ENCODE results near the gene TNFRSF14. TPM values are rescaled to one million over a fixed set of nuclear protein-coding genes. Genes with fewer than 3 reads are reported as not detected.

Gene TNFRSF14
- polyA plus RNA-seq, 2 of the 4 experiments (the other 2 are of a cell fraction): 0.16 to 0.25 TPM

DNA sequence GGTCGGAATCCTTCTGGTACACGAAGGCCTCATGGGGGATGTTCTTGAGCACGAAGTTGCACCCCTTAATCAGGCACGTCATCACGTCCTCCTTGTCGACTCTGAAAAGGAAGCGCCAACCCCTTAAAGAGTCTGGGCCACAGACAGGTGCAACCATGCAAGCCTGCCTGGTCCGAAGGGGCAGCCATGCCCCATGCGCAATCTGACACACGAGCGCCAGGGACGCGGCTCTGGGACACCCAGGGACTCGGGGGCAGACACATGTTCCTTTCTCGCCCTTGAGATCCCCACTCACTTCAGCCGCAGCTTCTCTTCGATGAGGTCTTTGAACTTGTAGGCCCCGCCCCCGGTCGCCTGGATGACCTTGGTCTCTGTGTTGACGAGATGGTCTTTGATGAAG, 35.4 kb upstream of the TNFRSF14 start:
- no peak overlapping the region for H3K27ac ChIP-seq
- no peak overlapping the region for H3K4me3 ChIP-seq
- no peak overlapping the region for H3K4me2 ChIP-seq
- no peak for TF ChIP-seq EHF (CRISPR knock-in tag; IDR thresholded peaks at IDR 0.05)
- TF ChIP-seq, protein P1, sequence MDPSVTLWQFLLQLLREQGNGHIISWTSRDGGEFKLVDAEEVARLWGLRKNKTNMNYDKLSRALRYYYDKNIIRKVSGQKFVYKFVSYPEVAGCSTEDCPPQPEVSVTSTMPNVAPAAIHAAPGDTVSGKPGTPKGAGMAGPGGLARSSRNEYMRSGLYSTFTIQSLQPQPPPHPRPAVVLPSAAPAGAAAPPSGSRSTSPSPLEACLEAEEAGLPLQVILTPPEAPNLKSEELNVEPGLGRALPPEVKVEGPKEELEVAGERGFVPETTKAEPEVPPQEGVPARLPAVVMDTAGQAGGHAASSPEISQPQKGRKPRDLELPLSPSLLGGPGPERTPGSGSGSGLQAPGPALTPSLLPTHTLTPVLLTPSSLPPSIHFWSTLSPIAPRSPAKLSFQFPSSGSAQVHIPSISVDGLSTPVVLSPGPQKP (IDR thresholded peaks at IDR 0.05; ENCODE audit: low read depth, low read length): no peak
- peaks cover 25% of the 10 kb centered on the region for H3K4me1 ChIP-seq
- DNase-seq (ENCODE audit: low read depth in 1 of 2, low spot score in 1 of 2) (no peak), FAIRE-seq (no peak), ATAC-seq (no peak)
- ChIA-PET CTCF (interaction anchor here (1.8 kb wide), 1 partner anchor 26 kb away, joined by 7 read pairs; no protein-coding TSS in a partner anchor), POLR2A (no interaction called here)
- H3K9me3 ChIP-seq: no peaks in the 10 kb centered on the region
- 91% methylated on average over 17 of the region's 21 CpGs for WGBS (ENCODE audit: missing lambda C conversion rate)

DNA sequence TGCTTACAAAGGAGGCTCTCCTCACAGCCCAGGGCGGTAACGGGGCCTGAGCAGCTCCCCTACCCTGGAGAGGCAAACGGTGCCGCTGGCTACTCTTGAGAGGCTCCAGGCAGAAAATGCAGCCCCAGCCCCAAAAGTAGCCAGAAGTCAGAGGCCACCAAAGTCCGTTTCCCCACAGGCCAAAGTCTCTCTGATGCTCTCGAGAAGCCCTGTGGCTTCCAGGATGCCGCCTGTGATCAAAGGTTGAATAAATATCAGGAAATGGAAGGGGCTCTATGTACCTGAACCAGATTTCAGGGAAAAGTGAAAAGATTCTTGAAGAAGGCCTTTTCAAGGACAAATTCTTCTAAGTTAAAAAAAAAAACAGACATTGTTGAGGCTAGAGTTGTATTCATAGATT, 33.9 kb upstream of the TNFRSF14 start:
- ATAC-seq: no peak
- Histone ChIP-seq H3K4me1 (peaks cover 32% of the 10 kb centered on the region), H3K4me3 (no peak overlapping the region), H3K4me2 (no peak overlapping the region), H3K9me3 (no peaks in the 10 kb centered on the region), H3K27ac (no peak overlapping the region)
- TF ChIP-seq ZNF302 (CRISPR knock-in tag; IDR thresholded peaks at IDR 0.05) (no peak), KDM5A (IDR thresholded peaks at IDR 0.05) (no peak), EP300 (IDR thresholded peaks at IDR 0.05) (no peak), POLR2AphosphoS2 (conservative IDR thresholded peaks at IDR 0.05; ENCODE audit: low read length) (no peak), RARB (CRISPR knock-in tag; IDR thresholded peaks at IDR 0.05) (no peak), BHLHE40 (IDR thresholded peaks at IDR 0.05; ENCODE audit: low read depth, low read length) (no peak), FOXS1 (CRISPR knock-in tag; IDR thresholded peaks at IDR 0.05) (no peak), JUNB (IDR thresholded peaks at IDR 0.05) (no peak), NR3C1 (IDR thresholded peaks at IDR 0.05) (no peak), RAD21 (conservative IDR thresholded peaks at IDR 0.05 in 1 of 2, IDR thresholded peaks at IDR 0.05 in 1 of 2) (no peak), TP53 (CRISPR knock-in tag; IDR thresholded peaks at IDR 0.05) (no peak), SREBF2 (IDR thresholded peaks at IDR 0.05) (no peak)
- no peak for FAIRE-seq
- ChIA-PET CTCF (no interaction called here), POLR2A (no interaction called here)
- DNase-seq (ENCODE audit: low read depth in 1 of 2, low spot score in 1 of 2): no peak
- 94% methylated on average over 6 of the region's 7 CpGs for WGBS (ENCODE audit: missing lambda C conversion rate)

GRCh38 chr1:2523191-2523890, 32.8 kb upstream of the TNFRSF14 start:
- WGBS (ENCODE audit: missing lambda C conversion rate): 57% methylated on average over 19 of the region's 32 CpGs
- no peak for ATAC-seq
- no peak for FAIRE-seq
- TF ChIP-seq SMC3 (IDR thresholded peaks at IDR 0.05): no peak
- TF ChIP-seq NR3C1 (IDR thresholded peaks at IDR 0.05): no peak
- no peak for TF ChIP-seq MAFK (IDR thresholded peaks at IDR 0.05; ENCODE audit: partially characterized antibody)
- TF ChIP-seq MAZ (IDR thresholded peaks at IDR 0.05; ENCODE audit: borderline replicate concordance, low read depth, low read length): no peak
- no peak for TF ChIP-seq KDM1A (IDR thresholded peaks at IDR 0.05; ENCODE audit: low read depth)
- no peak for TF ChIP-seq CBX2 (IDR thresholded peaks at IDR 0.05; ENCODE audit: borderline replicate concordance, low read depth)
- no peak for TF ChIP-seq HOXB13 (CRISPR knock-in tag; IDR thresholded peaks at IDR 0.05; ENCODE audit: low read depth)
- TF ChIP-seq HDAC2 (IDR thresholded peaks at IDR 0.05): no peak
- TF ChIP-seq REST (IDR thresholded peaks at IDR 0.05): no peak
- TF ChIP-seq HEYL (CRISPR knock-in tag; IDR thresholded peaks at IDR 0.05): no peak
- TF ChIP-seq ESRRA (IDR thresholded peaks at IDR 0.05; ENCODE audit: borderline replicate concordance, low read length): no peak
- no peak for TF ChIP-seq HMGXB4 (CRISPR knock-in tag; IDR thresholded peaks at IDR 0.05; ENCODE audit: borderline replicate concordance)
- no peak for TF ChIP-seq RCOR1 (IDR thresholded peaks at IDR 0.05; ENCODE audit: low read depth, low read length)
- TF ChIP-seq, protein P2, sequence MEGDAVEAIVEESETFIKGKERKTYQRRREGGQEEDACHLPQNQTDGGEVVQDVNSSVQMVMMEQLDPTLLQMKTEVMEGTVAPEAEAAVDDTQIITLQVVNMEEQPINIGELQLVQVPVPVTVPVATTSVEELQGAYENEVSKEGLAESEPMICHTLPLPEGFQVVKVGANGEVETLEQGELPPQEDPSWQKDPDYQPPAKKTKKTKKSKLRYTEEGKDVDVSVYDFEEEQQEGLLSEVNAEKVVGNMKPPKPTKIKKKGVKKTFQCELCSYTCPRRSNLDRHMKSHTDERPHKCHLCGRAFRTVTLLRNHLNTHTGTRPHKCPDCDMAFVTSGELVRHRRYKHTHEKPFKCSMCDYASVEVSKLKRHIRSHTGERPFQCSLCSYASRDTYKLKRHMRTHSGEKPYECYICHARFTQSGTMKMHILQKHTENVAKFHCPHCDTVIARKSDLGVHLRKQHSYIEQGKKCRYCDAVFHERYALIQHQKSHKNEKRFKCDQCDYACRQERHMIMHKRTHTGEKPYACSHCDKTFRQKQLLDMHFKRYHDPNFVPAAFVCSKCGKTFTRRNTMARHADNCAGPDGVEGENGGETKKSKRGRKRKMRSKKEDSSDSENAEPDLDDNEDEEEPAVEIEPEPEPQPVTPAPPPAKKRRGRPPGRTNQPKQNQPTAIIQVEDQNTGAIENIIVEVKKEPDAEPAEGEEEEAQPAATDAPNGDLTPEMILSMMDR (IDR thresholded peaks at IDR 0.05): no peak
- no peak for TF ChIP-seq JUNB (IDR thresholded peaks at IDR 0.05)

More at GRCh38 chr1:2523191-2523890, 32.8 kb upstream of the TNFRSF14 start:
- Histone ChIP-seq H3K4me3 (no peak overlapping the region), H3K9me3 (no peaks in the 10 kb centered on the region), H3K27ac (peak overlapping the region; percentile 59 to 73), H3K4me1 (peaks cover 34% of the 10 kb centered on the region), H3K4me2 (peak overlapping the region; percentile 89)
- ChIA-PET POLR2A (no interaction called here), CTCF (interaction anchor here (1.7 to 2.7 kb wide), 3 partner anchors 24 to 901 kb away, joined by 3 to 7 read pairs (median 6); no protein-coding TSS in a partner anchor)
- DNase-seq (ENCODE audit: low read depth in 1 of 2, low spot score in 1 of 2): no peak

Measured in A549 (cell line).